ENCODE results near the gene RPTN. TPM values are rescaled to one million over a fixed set of nuclear protein-coding genes. Genes with fewer than 3 reads are reported as not detected.

Gene RPTN
- total RNA-seq, 1 experiment from 2014 or later: not detected

DNA sequence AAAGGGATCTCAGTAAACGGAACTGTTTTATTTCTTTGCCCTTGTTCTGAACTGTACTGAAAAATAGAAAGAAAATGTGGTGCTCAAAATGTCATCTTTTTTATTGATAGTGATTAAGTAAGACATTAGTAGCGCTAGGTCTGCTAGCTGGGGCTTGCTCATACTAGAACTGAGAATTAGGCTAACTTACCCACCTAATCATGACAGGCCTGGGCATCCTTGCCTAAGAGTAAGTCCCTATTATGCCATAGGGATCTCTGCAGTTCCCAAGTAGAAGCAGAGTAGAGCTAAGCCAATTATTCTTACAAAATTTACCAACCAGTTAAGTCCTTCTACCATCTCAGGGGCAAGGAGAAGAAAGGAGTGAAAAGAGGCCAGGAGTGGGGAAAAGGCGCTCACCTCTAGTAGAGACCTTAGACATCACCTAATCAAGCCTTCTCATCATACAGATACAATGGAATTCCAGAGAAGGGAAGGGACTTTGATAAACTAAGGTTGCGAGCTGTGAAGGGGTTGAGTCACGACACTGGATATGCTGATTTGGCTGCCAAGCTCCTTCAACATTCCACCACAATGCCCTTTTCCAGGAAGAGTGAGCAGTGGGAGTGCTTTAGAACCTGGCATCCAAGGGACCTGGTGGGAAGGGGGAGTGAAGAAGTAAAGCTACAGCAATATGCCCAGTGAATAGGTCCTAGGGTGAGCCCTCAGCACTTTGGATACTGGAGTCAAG lies 27.7 kb upstream of the RPTN start:
- Histone ChIP-seq H4K20me1 (ENCODE audit: insufficient read depth) (no peaks in the 10 kb centered on the region), H3K27ac (ENCODE audit: low read depth, low read length) (no peak overlapping the region), H3K9me3 (ENCODE audit: control insufficient read depth in 1 of 2, insufficient read depth in 1 of 2, low read depth in 1 of 2, low read length in 2 of 2) (no peaks in the 10 kb centered on the region), H3K36me3 (ENCODE audit: control insufficient read depth in 1 of 2, insufficient read depth in 2 of 2, low read length in 2 of 2) (no peaks in the 10 kb centered on the region), H3K4me3 (replicated peaks in 1 of 2; ENCODE audit: low read depth in 1 of 2, low read length in 2 of 2) (no peak overlapping the region), H2AFZ (ENCODE audit: low read depth, low read length, poor library complexity, severe bottlenecking) (no peak overlapping the region), H3K4me2 (ENCODE audit: low read length) (no peak overlapping the region), H3K9me2 (ENCODE audit: insufficient read depth) (no peaks in the 10 kb centered on the region), H3K9ac (ENCODE audit: low read length) (no peak overlapping the region), H3K79me2 (ENCODE audit: insufficient read depth, low read length) (no peaks in the 10 kb centered on the region), H3K4me1 (ENCODE audit: control insufficient read depth in 1 of 2, insufficient read depth in 2 of 2, low read length in 2 of 2) (peaks cover 0 to 12% of the 10 kb centered on the region in 2 experiments; a peak in 2 of 4 replicates), H3K27me3 (ENCODE audit: insufficient read depth, low read length) (no peaks in the 10 kb centered on the region)
- intact Hi-C loops (cut with micrococcal nuclease): loop anchor here (5.0 kb wide), 1 partner anchor 254 kb away; no protein-coding TSS in a partner anchor
- CTCF ChIA-PET: interaction anchor here (0.9 to 9.6 kb wide), 11 partner anchors 8 to 272 kb away, joined by 3 to 143 read pairs (median 4); no protein-coding TSS in a partner anchor
- no peak for DNase-seq (ENCODE audit: low read depth, low spot score)
- RAD21 ChIA-PET (ENCODE audit: low non-redundant PET in 1 of 2, low total read pairs in 2 of 2, uncharacterized antibody in 2 of 2, unreplicated experiment in 2 of 2): interaction anchor here (0.7 to 1.8 kb wide), 4 partner anchors 45 to 272 kb away, joined by 3 to 6 read pairs (median 6); no protein-coding TSS in a partner anchor
- no peak for ATAC-seq
- POLR2A ChIA-PET: interaction anchor here (1.5 kb wide), 1 partner anchor 76 kb away, joined by 3 read pairs; no protein-coding TSS in a partner anchor
- BruUV-seq (replicated peaks): no TSS peak
- TF ChIP-seq MAX (IDR thresholded peaks at IDR 0.05) (no peak), CBX3 (IDR thresholded peaks at IDR 0.05; ENCODE audit: low read depth) (no peak), EZH2 (IDR thresholded peaks at IDR 0.05) (no peak), FOSL1 (IDR thresholded peaks at IDR 0.05; ENCODE audit: low read depth) (no peak), REST (IDR thresholded peaks at IDR 0.05; ENCODE audit: low read depth) (no peak), ZFX (IDR thresholded peaks at IDR 0.05) (no peak), SP1 (IDR thresholded peaks at IDR 0.05; ENCODE audit: low read depth) (no peak), ZNF274 (IDR thresholded peaks at IDR 0.05; ENCODE audit: low read depth, low read length) (no peak), ELF1 (IDR thresholded peaks at IDR 0.05; ENCODE audit: borderline replicate concordance, low read depth) (no peak), CEBPB (IDR thresholded peaks at IDR 0.05; ENCODE audit: low read depth) (no peak), RAD21 (IDR thresholded peaks at IDR 0.05; ENCODE audit: low read depth) (no peak), TCF7L2 (IDR thresholded peaks at IDR 0.05; ENCODE audit: borderline replicate concordance, extremely low read depth, insufficient read depth, insufficient read length) (no peak), SIN3A (IDR thresholded peaks at IDR 0.05; ENCODE audit: low read depth) (no peak), YY1 (IDR thresholded peaks at IDR 0.05; ENCODE audit: extremely low read depth, insufficient replicate concordance, low read depth, low read length) (no peak)
- TF ChIP-seq, protein P1, sequence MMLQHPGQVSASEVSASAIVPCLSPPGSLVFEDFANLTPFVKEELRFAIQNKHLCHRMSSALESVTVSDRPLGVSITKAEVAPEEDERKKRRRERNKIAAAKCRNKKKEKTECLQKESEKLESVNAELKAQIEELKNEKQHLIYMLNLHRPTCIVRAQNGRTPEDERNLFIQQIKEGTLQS (IDR thresholded peaks at IDR 0.05): no peak
